ENCODE results near the gene ZCWPW1.
A peak's percentile ranks its signal among the peaks of the same experiment; 100 is the strongest.
"Not testable (repeated sequence)": the region's sequence is repeated elsewhere in the genome, so short reads cannot be mapped to it uniquely, and the experiment has no call there.

ZCWPW1 gene

DNA sequence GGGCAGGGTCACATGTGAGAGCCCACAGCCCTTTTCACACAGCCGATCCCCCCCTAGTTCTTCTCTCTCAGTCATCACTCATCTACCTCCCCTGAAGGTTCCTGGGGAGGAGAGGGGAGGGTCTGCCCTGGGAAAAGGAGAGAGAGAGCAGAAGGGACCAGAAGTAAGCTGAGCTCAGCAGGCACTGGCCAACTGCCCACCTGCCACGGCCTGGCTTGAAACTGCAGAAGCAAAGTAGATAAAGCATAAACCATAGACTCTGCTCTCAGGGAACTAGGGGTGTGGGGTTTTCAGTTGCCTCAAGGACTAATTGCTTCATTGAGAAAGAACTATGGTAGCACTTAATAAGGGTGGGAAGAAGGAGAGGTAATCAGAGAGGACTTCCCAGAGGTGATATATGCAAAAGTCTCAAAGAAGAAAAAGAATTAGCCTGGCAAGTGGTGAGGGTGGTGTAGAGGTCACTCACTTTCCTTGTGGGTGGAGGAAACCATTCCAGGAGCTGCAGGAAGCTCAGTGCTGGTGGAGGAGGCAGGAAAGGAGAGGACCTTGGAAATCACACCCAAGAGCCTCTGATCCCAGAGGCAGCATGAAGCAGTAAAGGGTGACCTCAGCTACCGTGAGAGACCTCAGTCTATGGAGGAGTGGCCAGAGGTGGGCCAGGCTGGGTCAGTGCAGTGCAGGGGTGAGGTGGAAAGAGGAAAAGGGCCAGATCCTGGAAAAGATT is 38.1 kb downstream of the ZCWPW1 start:
- H3K9me3 ChIP-seq, result no peaks in the 10 kb centered on the region

DNA sequence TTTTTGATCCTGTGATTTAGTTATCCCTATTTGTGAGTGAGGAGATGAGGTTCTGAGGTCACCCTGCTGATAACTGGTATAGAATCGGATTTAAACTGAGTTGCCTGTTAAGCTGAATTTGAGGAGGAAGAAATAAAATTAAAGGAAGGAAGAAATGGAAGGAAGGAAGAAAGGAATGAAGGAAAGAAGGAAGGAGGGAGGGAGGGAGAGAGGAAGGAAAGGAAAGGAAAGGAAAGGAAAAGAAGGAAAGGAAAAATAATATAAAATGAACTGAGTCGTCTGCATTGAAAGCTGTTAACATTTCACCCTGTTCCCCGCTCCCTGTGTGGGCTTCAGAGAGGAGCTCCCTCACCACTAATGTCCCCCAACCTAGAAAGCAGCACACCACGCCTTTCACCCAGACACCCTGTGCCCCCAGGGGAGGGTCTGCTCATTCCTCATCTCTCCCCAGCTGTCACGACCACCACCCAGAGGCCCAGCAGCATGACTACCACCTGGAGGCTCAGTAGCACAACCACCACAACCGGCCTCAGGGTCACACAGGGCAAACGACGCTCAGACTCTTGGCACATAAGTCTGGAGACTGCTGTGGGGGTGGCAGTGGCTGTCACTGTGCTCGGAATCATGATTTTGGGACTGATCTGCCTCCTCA is 38.9 kb downstream of the ZCWPW1 start:
- no peak for DNase-seq
- no peaks in the 10 kb centered on the region for H3K36me3 ChIP-seq
- H3K27me3 ChIP-seq, result no peaks in the 10 kb centered on the region; the same call in 1 of the 2 replicates
- H3K4me3 ChIP-seq (ENCODE audit: low read depth, low read length), result no peak overlapping the region
- TF ChIP-seq, protein P1, sequence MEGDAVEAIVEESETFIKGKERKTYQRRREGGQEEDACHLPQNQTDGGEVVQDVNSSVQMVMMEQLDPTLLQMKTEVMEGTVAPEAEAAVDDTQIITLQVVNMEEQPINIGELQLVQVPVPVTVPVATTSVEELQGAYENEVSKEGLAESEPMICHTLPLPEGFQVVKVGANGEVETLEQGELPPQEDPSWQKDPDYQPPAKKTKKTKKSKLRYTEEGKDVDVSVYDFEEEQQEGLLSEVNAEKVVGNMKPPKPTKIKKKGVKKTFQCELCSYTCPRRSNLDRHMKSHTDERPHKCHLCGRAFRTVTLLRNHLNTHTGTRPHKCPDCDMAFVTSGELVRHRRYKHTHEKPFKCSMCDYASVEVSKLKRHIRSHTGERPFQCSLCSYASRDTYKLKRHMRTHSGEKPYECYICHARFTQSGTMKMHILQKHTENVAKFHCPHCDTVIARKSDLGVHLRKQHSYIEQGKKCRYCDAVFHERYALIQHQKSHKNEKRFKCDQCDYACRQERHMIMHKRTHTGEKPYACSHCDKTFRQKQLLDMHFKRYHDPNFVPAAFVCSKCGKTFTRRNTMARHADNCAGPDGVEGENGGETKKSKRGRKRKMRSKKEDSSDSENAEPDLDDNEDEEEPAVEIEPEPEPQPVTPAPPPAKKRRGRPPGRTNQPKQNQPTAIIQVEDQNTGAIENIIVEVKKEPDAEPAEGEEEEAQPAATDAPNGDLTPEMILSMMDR (IDR thresholded peaks at IDR 0.05; ENCODE audit: low read depth, low read length), result no peak
- H3K9me3 ChIP-seq, result no peaks in the 10 kb centered on the region
- H3K4me1 ChIP-seq, result no peaks in the 10 kb centered on the region

More for the DNA sequence above, 38.1 kb downstream of the ZCWPW1 start:
- H3K36me3 ChIP-seq, result no peaks in the 10 kb centered on the region
- H3K4me1 ChIP-seq, result no peaks in the 10 kb centered on the region
- TF ChIP-seq, protein P1 (IDR thresholded peaks at IDR 0.05; ENCODE audit: low read depth, low read length), result no peak
- H3K27me3 ChIP-seq, result no peaks in the 10 kb centered on the region; the same call in 1 of the 2 replicates
- H3K4me3 ChIP-seq (ENCODE audit: low read depth, low read length), result no peak overlapping the region
- no peak for DNase-seq

DNA sequence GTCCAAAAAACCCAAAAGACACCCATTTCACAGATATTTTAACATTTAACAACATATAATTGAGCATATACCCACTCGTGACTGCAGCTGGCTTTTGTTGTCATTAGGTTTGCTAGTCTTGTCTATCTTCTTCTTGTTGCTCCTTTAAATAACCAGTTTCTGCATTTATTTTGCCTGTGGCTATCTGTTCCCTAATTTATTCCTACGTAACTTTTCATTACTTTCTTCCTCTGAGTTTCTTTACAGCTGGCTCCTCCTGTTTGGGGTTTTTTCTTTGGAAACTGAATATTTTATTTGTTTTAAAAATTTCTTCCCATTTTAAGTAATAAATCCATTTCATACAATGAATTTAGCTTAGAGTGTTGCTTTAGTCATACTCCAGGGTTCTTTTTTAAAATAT is 40.8 kb downstream of the ZCWPW1 start:
- H3K4me3 ChIP-seq (ENCODE audit: low read depth, low read length), result no peak overlapping the region

DNA sequence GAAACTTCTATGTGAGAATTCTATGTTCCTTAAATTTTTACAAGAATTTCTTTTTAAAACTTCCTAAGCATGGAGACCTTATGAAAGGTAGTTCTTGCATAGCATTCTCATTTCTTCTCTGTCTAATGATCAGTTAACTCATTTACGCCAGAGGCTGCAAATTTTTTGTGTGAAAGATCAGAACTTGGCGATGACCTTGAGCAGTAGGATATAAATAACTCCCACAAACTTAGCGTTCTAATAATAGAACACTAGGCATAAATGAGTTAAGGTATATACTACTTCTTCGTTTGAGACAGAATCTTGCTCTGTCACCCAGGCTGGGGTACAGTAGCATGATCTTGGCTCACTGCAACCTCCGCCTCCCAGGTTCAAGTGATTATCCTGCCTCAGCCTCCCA is 41.6 kb downstream of the ZCWPW1 start:
- H3K4me3 ChIP-seq (ENCODE audit: low read depth, low read length), result no peak overlapping the region
- H3K4me1 ChIP-seq, result no peaks in the 10 kb centered on the region; the same call in 1 of the 2 replicates
- no peak for DNase-seq
- no peaks in the 10 kb centered on the region; the same call in 1 of the 2 replicates for H3K27me3 ChIP-seq
- H3K36me3 ChIP-seq, result no peaks in the 10 kb centered on the region
- TF ChIP-seq, protein P1 (IDR thresholded peaks at IDR 0.05; ENCODE audit: low read depth, low read length), result no peak
- H3K9me3 ChIP-seq, result no peaks in the 10 kb centered on the region

More for the DNA sequence above, 40.8 kb downstream of the ZCWPW1 start:
- Histone ChIP-seq H3K36me3 (no peaks in the 10 kb centered on the region), H3K4me1 (no peaks in the 10 kb centered on the region), H3K27me3 (no peaks in the 10 kb centered on the region; the same call in 1 of the 2 replicates), H3K9me3 (no peaks in the 10 kb centered on the region)
- TF ChIP-seq, protein P1 (IDR thresholded peaks at IDR 0.05; ENCODE audit: low read depth, low read length), result no peak
- DNase-seq, result no peak

DNA sequence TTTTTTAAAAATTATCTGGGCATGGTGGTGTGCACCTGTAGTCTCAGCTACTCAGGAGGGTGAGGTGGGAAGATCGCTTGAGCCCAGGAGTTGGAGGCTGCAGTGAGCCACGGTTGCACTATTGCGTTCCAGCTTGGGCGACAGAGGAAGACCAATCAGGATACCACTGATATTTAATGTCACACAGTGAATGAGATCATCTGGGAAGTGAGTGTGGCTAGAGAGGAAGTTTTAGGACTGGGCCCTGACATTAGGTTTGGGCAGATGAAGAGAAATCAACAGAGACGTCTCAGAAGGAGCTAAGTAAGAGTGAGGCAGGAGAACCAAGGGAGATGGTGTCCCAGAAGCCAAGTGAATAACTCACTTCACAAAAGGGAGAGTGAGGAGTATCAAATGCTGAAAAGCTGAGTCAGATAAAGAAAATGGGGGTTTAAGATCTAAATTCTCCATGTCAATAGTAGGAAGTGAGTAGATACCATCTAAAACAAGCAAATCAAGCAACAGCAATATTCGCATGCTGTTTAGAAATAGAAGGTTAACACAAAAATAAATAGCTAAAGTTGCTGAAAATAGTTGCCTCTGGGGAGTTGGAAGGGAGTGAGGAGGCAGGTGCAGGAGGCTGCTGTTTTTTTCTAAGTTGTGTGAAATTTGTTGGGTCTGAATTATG is 43.7 kb downstream of the ZCWPW1 start:
- DNase-seq, result no peak
- Histone ChIP-seq H3K27me3 (no peaks in the 10 kb centered on the region; the same call in 1 of the 2 replicates), H3K9me3 (no peaks in the 10 kb centered on the region), H3K4me1 (no peaks in the 10 kb centered on the region; the same call in 1 of the 2 replicates), H3K36me3 (no peaks in the 10 kb centered on the region), H3K4me3 (ENCODE audit: low read depth, low read length) (no peak overlapping the region)
- TF ChIP-seq, protein P1 (IDR thresholded peaks at IDR 0.05; ENCODE audit: low read depth, low read length), result no peak

DNA sequence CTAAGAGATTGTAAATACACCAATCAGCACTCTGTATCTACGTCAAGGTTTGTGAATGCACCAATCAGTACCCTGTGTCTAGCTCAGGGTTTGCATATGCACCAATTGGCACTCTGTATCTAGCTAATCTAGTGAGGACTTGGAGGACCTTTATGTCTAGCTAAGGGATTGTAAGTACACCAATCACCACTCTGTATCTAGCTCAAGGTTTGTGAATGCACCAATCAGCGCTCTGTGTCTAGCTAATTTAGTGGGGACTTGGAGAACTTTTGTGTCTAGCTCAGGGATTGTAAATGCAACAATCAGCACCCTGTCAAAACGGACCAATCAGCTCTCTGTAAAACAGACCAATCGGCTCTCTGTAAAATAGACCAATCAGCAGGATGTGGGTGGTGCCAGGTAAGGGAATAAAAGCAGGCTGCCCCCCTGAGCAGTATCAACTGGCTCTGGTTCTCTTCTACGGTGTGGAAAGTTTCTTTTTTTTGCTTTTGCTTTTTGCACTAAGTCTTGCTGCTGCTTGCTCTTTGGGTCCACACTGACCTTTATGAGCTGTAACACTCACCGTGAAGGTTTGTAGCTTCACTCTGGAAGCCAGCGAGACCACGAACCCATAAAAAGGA is 46.2 kb downstream of the ZCWPW1 start:
- H3K4me3 ChIP-seq (ENCODE audit: low read depth, low read length); H3K4me1 ChIP-seq; H3K9me3 ChIP-seq; H3K27me3 ChIP-seq; H3K36me3 ChIP-seq: not testable (repeated sequence)
- DNase-seq, result peak; percentile 17

DNA sequence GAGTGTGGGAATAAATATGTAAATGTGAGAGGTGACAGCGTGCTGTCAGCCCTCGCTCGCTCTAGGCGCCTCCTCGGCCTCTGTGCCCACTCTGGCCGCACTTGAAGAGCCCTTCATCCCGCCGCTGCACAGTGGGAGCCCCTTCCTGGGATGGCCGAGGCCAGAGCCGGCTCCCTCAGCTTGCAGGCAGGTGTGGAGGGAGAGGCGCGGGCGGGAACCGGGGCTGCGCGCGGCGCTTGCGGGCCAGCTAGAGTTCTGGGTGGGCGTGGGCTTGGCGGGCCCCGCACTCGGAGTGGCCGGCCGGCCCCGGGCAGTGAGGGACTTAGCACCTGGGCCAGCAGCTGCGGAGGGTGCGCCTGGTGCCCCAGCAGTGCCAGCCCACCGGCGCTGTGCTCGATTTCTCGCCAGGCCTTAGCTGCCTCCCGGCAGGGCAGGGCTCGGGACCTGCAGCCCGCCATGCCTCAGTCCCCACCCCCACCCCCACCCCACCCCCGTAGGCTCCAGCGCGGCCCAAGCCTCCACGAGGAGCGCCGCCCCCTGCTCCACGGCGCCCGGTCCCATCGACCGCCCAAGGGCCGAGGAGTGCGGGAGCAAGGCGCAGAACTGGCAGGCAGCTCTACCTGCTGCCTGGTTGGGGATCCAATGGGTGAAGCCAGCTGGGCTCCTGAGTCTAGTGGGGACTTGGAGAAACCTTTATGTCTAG is 46.8 kb downstream of the ZCWPW1 start:
- H3K4me1 ChIP-seq; H3K27me3 ChIP-seq; DNase-seq; H3K36me3 ChIP-seq; H3K9me3 ChIP-seq; H3K4me3 ChIP-seq (ENCODE audit: low read depth, low read length): not testable (repeated sequence)

Data from BE2C (cell line).